GM23338 (cell line): Measurements from ENCODE around the gene PPP2R5E.

Source experiments
- ETS1 ChIP-seq: IDR thresholded peaks from 2 replicates; pipeline ENCODE4 v1.6.1; 2016; ENCODE audit warnings: antibody characterized with exemption
- EZH2 ChIP-seq: fragments of 200-600 bp; sonication (generic); IDR thresholded peaks from one replicate; pipeline ENCODE4 v1.8.0; 2017; ENCODE audit warnings: antibody characterized with exemption, mild to moderate bottlenecking, low read depth; ENCODE audit not compliant: unreplicated experiment
- EZH2phosphoT487 ChIP-seq: fragments of 200-600 bp; sonication (generic); IDR thresholded peaks from one replicate; pipeline ENCODE4 v1.8.1; 2018; ENCODE audit warnings: antibody characterized with exemption; ENCODE audit not compliant: unreplicated experiment
- POLR2AphosphoS5 ChIP-seq: IDR thresholded peaks from 2 replicates; pipeline ENCODE4 v1.6.1; 2016; ENCODE audit warnings: antibody characterized with exemption, low read depth
- ZNF114 ChIP-seq: fragments of 250-450 bp; sonication (Bioruptor Pico); IDR thresholded peaks from 2 replicates; pipeline ENCODE4 v1.5.0; 2020; ENCODE audit warnings: mild to moderate bottlenecking, moderate library complexity
- ZNF331 ChIP-seq: fragments of 250-450 bp; sonication (Bioruptor Pico); IDR thresholded peaks from 2 replicates; pipeline ENCODE4 v1.5.0; 2020; ENCODE audit warnings: low read depth, mild to moderate bottlenecking, moderate library complexity
- TF ChIP-seq, protein P1 (sequence below), 2 experiments: fragments of 200-600 bp in 1 of 2; sonication (generic) in 1 of 2; conservative IDR thresholded peaks; 2 replicates each; pipeline versions ENCODE4 v1.5.1 to v1.6.1; 2016 to 2017; ENCODE audit warnings: antibody characterized with exemption in 2 of 2, low read depth in 2 of 2, mild to moderate bottlenecking in 2 of 2, moderate library complexity in 1 of 2

- TF ChIP-seq, protein P1, sequence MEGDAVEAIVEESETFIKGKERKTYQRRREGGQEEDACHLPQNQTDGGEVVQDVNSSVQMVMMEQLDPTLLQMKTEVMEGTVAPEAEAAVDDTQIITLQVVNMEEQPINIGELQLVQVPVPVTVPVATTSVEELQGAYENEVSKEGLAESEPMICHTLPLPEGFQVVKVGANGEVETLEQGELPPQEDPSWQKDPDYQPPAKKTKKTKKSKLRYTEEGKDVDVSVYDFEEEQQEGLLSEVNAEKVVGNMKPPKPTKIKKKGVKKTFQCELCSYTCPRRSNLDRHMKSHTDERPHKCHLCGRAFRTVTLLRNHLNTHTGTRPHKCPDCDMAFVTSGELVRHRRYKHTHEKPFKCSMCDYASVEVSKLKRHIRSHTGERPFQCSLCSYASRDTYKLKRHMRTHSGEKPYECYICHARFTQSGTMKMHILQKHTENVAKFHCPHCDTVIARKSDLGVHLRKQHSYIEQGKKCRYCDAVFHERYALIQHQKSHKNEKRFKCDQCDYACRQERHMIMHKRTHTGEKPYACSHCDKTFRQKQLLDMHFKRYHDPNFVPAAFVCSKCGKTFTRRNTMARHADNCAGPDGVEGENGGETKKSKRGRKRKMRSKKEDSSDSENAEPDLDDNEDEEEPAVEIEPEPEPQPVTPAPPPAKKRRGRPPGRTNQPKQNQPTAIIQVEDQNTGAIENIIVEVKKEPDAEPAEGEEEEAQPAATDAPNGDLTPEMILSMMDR (conservative IDR thresholded peaks at IDR 0.05; ENCODE audit: low read depth in 2 of 2): no peak
- TF ChIP-seq POLR2AphosphoS5 (no peak), EZH2 (no peak), ETS1 (no peak), ZNF114 (CRISPR knock-in tag) (no peak), ZNF331 (no peak), EZH2phosphoT487 (no peak)
These were observed 88.1 kb downstream of the PPP2R5E start for GRCh38 chr14:63454863-63455622.
